ENCODE measurements around the gene MLLT3.

Gene MLLT3

GRCh38 chr9:20382460-20383071, 239.7 kb downstream of the MLLT3 start:
- DNase-seq (ENCODE audit: low spot score), result no peak
- no peak for TF ChIP-seq CTCF (IDR thresholded peaks at IDR 0.05; ENCODE audit: extremely low read depth, missing control alignments)

DNA sequence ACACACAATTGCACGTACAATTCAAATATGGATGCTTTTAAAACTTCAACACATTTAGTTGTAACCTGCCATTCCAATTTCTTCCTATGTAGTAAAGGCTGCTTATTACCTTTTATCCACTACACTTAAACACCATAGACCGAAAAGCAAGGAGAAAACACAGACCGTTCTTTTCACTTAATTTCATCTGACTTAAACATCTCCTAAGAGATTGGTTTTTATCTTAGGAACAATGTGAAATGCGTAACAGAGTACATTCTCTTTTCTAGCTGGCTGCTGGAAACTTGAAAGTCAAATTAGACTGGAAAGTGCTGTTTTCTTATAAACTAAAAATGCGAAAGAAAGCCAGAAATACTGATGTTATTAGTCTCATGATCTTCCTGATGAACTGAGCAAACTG, 241.8 kb downstream of the MLLT3 start:
- TF ChIP-seq CTCF (IDR thresholded peaks at IDR 0.05; ENCODE audit: extremely low read depth, missing control alignments), result no peak
- DNase-seq (ENCODE audit: low spot score), result no peak

DNA sequence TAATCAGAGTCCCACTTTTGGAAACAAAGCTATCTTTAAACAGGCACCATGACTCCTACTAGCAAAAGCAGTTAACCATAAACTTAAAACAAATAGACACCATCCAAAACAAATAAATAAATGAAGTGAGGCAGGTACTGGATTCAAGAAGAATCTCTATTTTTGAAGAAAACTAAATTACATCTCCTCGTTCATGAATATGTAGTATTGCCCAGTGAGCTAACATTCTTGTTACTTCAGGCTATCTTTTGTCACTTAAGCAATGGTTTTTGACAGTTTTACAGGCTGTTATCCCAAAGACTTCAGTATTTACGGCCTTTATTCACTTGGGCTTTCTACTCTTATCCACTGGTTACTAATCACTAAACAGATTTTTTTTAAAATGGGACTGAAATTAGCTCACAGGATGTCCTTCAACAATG, 242.5 kb downstream of the MLLT3 start:
- DNase-seq (ENCODE audit: low spot score), result no peak
- TF ChIP-seq CTCF (IDR thresholded peaks at IDR 0.05; ENCODE audit: extremely low read depth, missing control alignments), result no peak

GRCh38 chr9:20378851-20379250, 243.4 kb downstream of the MLLT3 start:
- DNase-seq (ENCODE audit: low spot score), result no peak

DNA sequence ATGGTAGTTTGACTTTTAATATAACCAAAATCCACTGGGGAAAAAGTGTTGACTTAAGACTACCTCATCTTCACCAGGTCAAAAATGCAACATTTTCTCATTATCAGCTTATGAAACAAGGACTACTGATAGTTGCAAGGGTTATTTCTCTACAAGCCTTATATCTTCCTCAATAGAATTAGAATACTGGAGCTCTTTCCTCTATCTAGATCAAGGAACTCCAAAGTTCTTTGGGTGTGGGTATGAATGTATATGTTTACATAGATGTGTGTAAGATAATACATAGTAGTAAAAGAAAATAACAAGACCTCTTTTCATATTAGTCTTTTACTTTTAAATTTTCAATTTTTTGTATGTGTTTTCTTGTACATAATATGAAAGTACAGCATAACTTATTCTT, 244.5 kb downstream of the MLLT3 start:
- no peak for DNase-seq (ENCODE audit: low spot score)
- no peak for TF ChIP-seq CTCF (IDR thresholded peaks at IDR 0.05; ENCODE audit: extremely low read depth, missing control alignments)

More at GRCh38 chr9:20378851-20379250, 243.4 kb downstream of the MLLT3 start:
- no peak for TF ChIP-seq CTCF (IDR thresholded peaks at IDR 0.05; ENCODE audit: extremely low read depth, missing control alignments)

GRCh38 chr9:20376731-20377375, 245.4 kb downstream of the MLLT3 start:
- DNase-seq (ENCODE audit: low spot score), result no peak
- TF ChIP-seq CTCF (IDR thresholded peaks at IDR 0.05; ENCODE audit: extremely low read depth, missing control alignments), result no peak

DNA sequence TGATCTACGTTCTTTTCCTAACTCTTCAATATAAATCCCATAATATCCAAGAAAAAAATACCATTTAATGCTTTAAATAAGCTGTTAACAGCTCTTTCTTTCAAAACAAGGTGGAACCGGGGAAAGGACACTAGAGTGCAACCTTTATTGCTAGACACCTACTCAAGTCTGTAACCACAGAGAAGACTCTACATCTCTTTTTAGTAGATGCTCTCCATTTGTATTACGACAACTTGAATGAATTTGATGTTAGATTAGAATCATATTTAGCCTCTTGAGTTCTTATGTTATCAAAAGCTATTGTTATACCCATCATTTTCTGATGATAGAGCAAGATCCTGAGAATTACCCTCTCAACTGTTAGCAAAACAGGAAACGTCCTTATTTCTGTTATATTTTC, 246.3 kb downstream of the MLLT3 start:
- TF ChIP-seq CTCF (IDR thresholded peaks at IDR 0.05; ENCODE audit: extremely low read depth, missing control alignments), result no peak
- DNase-seq (ENCODE audit: low spot score), result no peak

All from GM20000 (cell line).